K562 (cell line): ENCODE measurements around the gene SASH3. TPM values are rescaled to one million over a fixed set of nuclear protein-coding genes. Genes with fewer than 3 reads are reported as not detected.

Source experiments
- ATAC-seq: fragments of 200-7000 bp; cut with Tn5 transposase; 3 replicates; pipeline ENCODE4 v1.9.1; 2020; ENCODE audit warnings: moderate library complexity
- BruUV-seq: library from RNA; stranded (reverse); fragments of 400-500 nt; replicated peaks from 2 replicates; lab custom pipeline; 2021; lab: Mats Ljungman, UMichigan
- CTCF ChIA-PET: fragments of 300-600 bp; formaldehyde crosslinking; extraction: SDS; loops from one replicate; lab custom pipeline; 2021; ENCODE audit warnings: low intra/inter-chr PET ratio; lab: Yijun Ruan, JAX
- POLR2A ChIA-PET: fragments of 300-600, 350-650 bp; sonication (Branson Sonifier 250); formaldehyde crosslinking; extraction: SDS; loops from one replicate; lab custom pipeline; 2021; ENCODE audit warnings: antibody characterized with exemption, inconsistent platforms; lab: Yijun Ruan, JAX
- DNase-seq, 4 experiments: peaks; one replicate each; pipeline versions ENCODE4 v3.0.0 to v3.0.0-alpha.2; 2011 to 2018; ENCODE audit warnings: low spot score in 3 of 4, mixed read lengths in 3 of 4; ENCODE audit errors: extremely low read depth in 1 of 4
- FAIRE-seq: peaks from 2 replicates; lab custom pipeline; 2011; peaks lifted over from hg19 to GRCh38; lab: Jason Lieb, UNC
- H2AFZ ChIP-seq: 2 replicates; pipeline ENCODE4 v1.6.0; 2011; ENCODE audit warnings: low read depth, low read length, control low read depth, inconsistent platforms
- H3K27ac ChIP-seq: fragments of 200-600 bp; 3 replicates; pipeline ENCODE4 v1.8.0; 2011; ENCODE audit warnings: low read depth, mild to moderate bottlenecking, control low read depth, inconsistent platforms, low read length, moderate library complexity, mixed read lengths; ENCODE audit errors: extremely low read depth
- H3K27me3 ChIP-seq, 2 experiments: fragments of 300-600 bp in 1 of 2; 2 replicates in 1 of 2; 3 replicates in 1 of 2; pipeline versions ENCODE4 v1.6.0 to v1.8.0; 2011; ENCODE audit warnings: inconsistent platforms in 2 of 2, low read length in 2 of 2, mild to moderate bottlenecking in 1 of 2, mixed read lengths in 1 of 2, moderate library complexity in 1 of 2; ENCODE audit not compliant: control insufficient read depth in 2 of 2, insufficient read depth in 2 of 2
- H3K36me3 ChIP-seq: fragments of 300-600 bp; 3 replicates; pipeline ENCODE4 v1.8.0; 2011; ENCODE audit warnings: mild to moderate bottlenecking, low read length, inconsistent platforms; ENCODE audit not compliant: control insufficient read depth, insufficient read depth
- H3K4me1 ChIP-seq, 2 experiments: fragments of 200-600 bp in 1 of 2; replicated peaks in 1 of 2; 2 replicates in 1 of 2; 3 replicates in 1 of 2; pipeline versions ENCODE4 v1.5.1 to v1.8.0; 2011; ENCODE audit warnings: inconsistent platforms in 2 of 2, low read length in 2 of 2, mild to moderate bottlenecking in 1 of 2, mixed read lengths in 1 of 2, moderate library complexity in 1 of 2; ENCODE audit not compliant: control insufficient read depth in 2 of 2, insufficient read depth in 2 of 2
- H3K4me2 ChIP-seq: 2 replicates; pipeline ENCODE4 v1.6.1; 2011; ENCODE audit warnings: low read length, control low read depth, inconsistent platforms, mixed read lengths; ENCODE audit not compliant: insufficient read depth
- H3K4me3 ChIP-seq: fragments of 200-600 bp; sonication (generic), shearing (Covaris generic); 2 replicates; pipeline ENCODE4 v1.5.1; 2016; ENCODE audit warnings: control low read depth, inconsistent platforms
- H3K79me2 ChIP-seq: fragments of 200-600 bp; 3 replicates; pipeline ENCODE4 v1.8.0; 2011; ENCODE audit warnings: low read length, inconsistent platforms; ENCODE audit not compliant: control insufficient read depth, insufficient read depth
- H3K9ac ChIP-seq, 2 experiments: 2 replicates each; pipeline versions ENCODE4 v1.6.0 to v1.6.1; 2011; ENCODE audit warnings: low read depth in 2 of 2, low read length in 2 of 2, control low read depth in 1 of 2, inconsistent platforms in 1 of 2, mild to moderate bottlenecking in 1 of 2, mixed read lengths in 1 of 2; ENCODE audit not compliant: insufficient read depth in 1 of 2
- H3K9me1 ChIP-seq: one replicate; pipeline ENCODE4 v1.6.0; 2011; ENCODE audit warnings: inconsistent platforms, mild to moderate bottlenecking, low read length, moderate library complexity; ENCODE audit not compliant: control insufficient read depth, insufficient read depth
- H3K9me3 ChIP-seq: replicated peaks from 2 replicates; pipeline ENCODE4 v1.5.1; 2011; ENCODE audit warnings: low read depth, low read length, inconsistent platforms; ENCODE audit not compliant: control insufficient read depth, insufficient read depth
- H4K20me1 ChIP-seq: replicated peaks from 2 replicates; pipeline ENCODE4 v1.6.1; 2011; ENCODE audit warnings: low read length, inconsistent platforms, mixed read lengths; ENCODE audit not compliant: control insufficient read depth, insufficient read depth
- BCOR ChIP-seq: fragments of 450-650 bp; IDR thresholded peaks from 2 replicates; pipeline ENCODE4 v1.6.1; 2016
- DEAF1 ChIP-seq: fragments of 450-650 bp; formaldehyde crosslinking; IDR thresholded peaks from 2 replicates; pipeline ENCODE4 v1.4.0; 2020; ENCODE audit warnings: mild to moderate bottlenecking, moderate library complexity
- FUS ChIP-seq: fragments of 200-400 bp; formaldehyde crosslinking; optimal IDR thresholded peaks from 2 replicates; pipeline ENCODE3; 2017; ENCODE audit warnings: low read depth, low read length
- GMEB1 ChIP-seq: fragments of 250-450 bp; sonication (Bioruptor Pico); IDR thresholded peaks from 2 replicates; pipeline ENCODE4 v1.4.0; 2020; ENCODE audit warnings: mild to moderate bottlenecking
- MTA1 ChIP-seq: fragments of 450-650 bp; IDR thresholded peaks from 2 replicates; pipeline ENCODE4 v1.6.1; 2017; ENCODE audit warnings: borderline replicate concordance
- MYC ChIP-seq, 2 experiments: fragments of 250-450 bp in 1 of 2; sonication (Bioruptor Pico) in 1 of 2; IDR thresholded peaks; 2 replicates each; pipeline versions ENCODE4 v1.5.1 to v1.6.1; 2012 to 2021; ENCODE audit warnings: low read depth in 2 of 2, borderline replicate concordance in 1 of 2, improper control_type of control experiment in 1 of 2, low read length in 1 of 2, mild to moderate bottlenecking in 1 of 2, moderate library complexity in 1 of 2
- RNF2 ChIP-seq: sonication (generic); IDR thresholded peaks from 2 replicates; pipeline ENCODE4 v1.6.1; 2016
- SIN3B ChIP-seq: fragments of 450-650 bp; IDR thresholded peaks from 2 replicates; pipeline ENCODE4 v1.6.1; 2017; ENCODE audit warnings: low read depth, mild to moderate bottlenecking, moderate library complexity
- SMAD1 ChIP-seq: fragments of 150-350 bp; IDR thresholded peaks from 2 replicates; pipeline ENCODE4 v1.6.1; 2014; ENCODE audit warnings: low read length, low read depth; ENCODE audit not compliant: partially characterized antibody
- SMAD2 ChIP-seq: fragments of 150-350 bp; IDR thresholded peaks from 2 replicates; pipeline ENCODE4 v1.6.1; 2014; ENCODE audit warnings: low read depth, mild to moderate bottlenecking, low read length
- ZNF263 ChIP-seq: sonication (generic); formaldehyde crosslinking; IDR thresholded peaks from 2 replicates; pipeline ENCODE4 v1.8.0; 2022; ENCODE audit warnings: mild to moderate bottlenecking, missing genetic modification reagents, borderline replicate concordance
- ZNF436 ChIP-seq: fragments of 250-450, 450-650 bp; sonication (Bioruptor Pico); formaldehyde crosslinking; IDR thresholded peaks from 2 replicates; pipeline ENCODE4 v1.7.0; 2020; ENCODE audit warnings: mild to moderate bottlenecking
- ZNF551 ChIP-seq: fragments of 250-450 bp; sonication (Bioruptor Pico); IDR thresholded peaks from 2 replicates; pipeline ENCODE4 v1.5.0; 2021; ENCODE audit warnings: mild to moderate bottlenecking, moderate library complexity
- WGBS: fragments of 100-300 bp; shearing (Covaris generic); methylation state at CpG from one replicate; pipeline ENCODE4 v1.1.6; 2016; ENCODE audit warnings: low coverage, mixed read lengths; ENCODE audit not compliant: insufficient coverage; ENCODE audit errors: missing lambda C conversion rate; 5-methylcytosine and 5-hydroxymethylcytosine counted together
- in situ Hi-C: fragments of 300-500 bp; cut with MboI; formaldehyde crosslinking; loops from 4 replicates; pipeline ENCODE4 v1.15.0; 2018; ENCODE audit warnings: inconsistent platforms, mixed read lengths
- intact Hi-C: fragments of 100-400 bp; cut with micrococcal nuclease; formaldehyde crosslinking; loops from 2 replicates; pipeline ENCODE4 v1.14.2; 2022
- polyA plus RNA-seq, 8 experiments: library from polyadenylated mRNA; depleted of rRNA in 4 of 8; stranded (reverse) in 5 of 8; unstranded in 3 of 8; fragments of >200 nt; fragmentation: Nextera tagmentation in 2 of 8; fragmentation: Illumina TruSeq in 1 of 8; extraction: Ambion mirVana in 2 of 8; extraction: Trizol in 1 of 8; gene quantifications; 2 replicates each; pipeline versions ENCODE4 v1.2.1 to v1.2.3, GENCODE V29; 2011 to 2014; ENCODE audit warnings: inconsistent platforms in 1 of 8, missing spikeins in 1 of 8
- total RNA-seq, 7 experiments: library from RNA; depleted of rRNA in 6 of 7; stranded (reverse); fragments of >200 nt in 6 of 7; fragmentation: Illumina TruSeq in 2 of 7; extraction: Trizol in 2 of 7; gene quantifications; 2 replicates each; pipeline versions ENCODE4 v1.2.1 to v1.2.3, GENCODE V29; 2011 to 2021; ENCODE audit warnings: low replicate concordance in 1 of 7
- TF ChIP-seq, protein P1 (sequence below), 2 experiments: IDR thresholded peaks; 2 replicates each; pipeline ENCODE4 v1.6.1; 2011; ENCODE audit warnings: borderline replicate concordance in 1 of 2, control low read depth in 1 of 2, low read depth in 1 of 2, low read length in 1 of 2, mild to moderate bottlenecking in 1 of 2, mixed read lengths in 1 of 2, moderate library complexity in 1 of 2; ENCODE audit not compliant: insufficient read depth in 1 of 2, insufficient read length in 1 of 2, poor library complexity in 1 of 2, severe bottlenecking in 1 of 2; ENCODE audit errors: extremely low read depth in 1 of 2

The SASH3 gene
- total and polyA plus RNA-seq, 9 of the 15 experiments (the other 6 are each of a cell fraction or from before 2014, with no cell fraction given) = 0.03 to 0.72 (median 0.08) TPM

DNA sequence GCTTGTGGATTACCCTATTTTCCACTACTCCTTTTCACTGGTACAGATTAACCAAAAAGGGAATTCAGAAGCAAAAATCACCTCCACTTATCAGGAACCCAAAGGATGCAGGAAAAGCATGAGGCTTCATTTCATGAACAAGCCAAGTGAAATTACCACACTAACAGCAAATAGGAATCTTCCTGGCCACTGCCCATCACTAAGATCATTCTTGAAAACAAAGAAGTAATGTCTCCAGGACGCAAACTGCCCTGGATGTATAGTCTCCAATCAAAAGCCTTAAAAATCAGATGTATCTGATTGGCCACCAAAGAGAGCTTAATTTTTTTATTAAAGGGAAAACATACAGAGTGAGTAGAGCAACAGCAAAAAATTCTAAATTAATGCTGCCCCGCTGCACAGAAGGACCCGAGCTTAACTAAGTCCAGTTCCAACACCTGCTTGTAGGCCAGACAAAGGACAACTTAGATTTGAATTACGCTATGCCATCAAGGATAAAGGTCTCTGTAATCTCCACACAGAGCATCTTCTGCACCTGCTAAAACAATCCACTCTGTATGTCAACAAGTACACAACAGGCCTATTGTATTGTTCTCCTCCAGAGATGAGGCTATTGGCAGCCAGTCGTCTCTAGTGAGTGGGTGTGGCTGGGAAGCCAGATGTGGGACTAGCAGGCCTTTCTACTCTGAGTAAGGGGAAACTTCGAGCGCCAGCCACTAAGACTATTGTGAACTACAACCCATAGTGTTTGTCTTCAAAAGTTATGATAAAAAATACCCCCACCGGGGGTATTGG is 51.5 kb downstream of the SASH3 start:
- H3K36me3 ChIP-seq = peaks cover 24% of the 10 kb centered on the region; the same call in 2 of the 3 replicates
- H3K9me1 ChIP-seq = no peaks in the 10 kb centered on the region
- H3K9me3 ChIP-seq = no peaks in the 10 kb centered on the region
- no peak overlapping the region for H3K9ac ChIP-seq
- peaks cover 0 to 5% of the 10 kb centered on the region in 2 experiments; a peak in 2 of 5 replicates for H3K4me1 ChIP-seq
- no peak overlapping the region for H3K27ac ChIP-seq
- peaks cover 15% of the 10 kb centered on the region; the same call in 2 of the 3 replicates for H3K79me2 ChIP-seq
- intact Hi-C loops (no loop called here), in situ Hi-C loops (no loop called here)
- no peaks in the 10 kb centered on the region for H4K20me1 ChIP-seq
- CTCF ChIA-PET = no interaction called here
- BruUV-seq = no TSS peak
- WGBS = 81% methylated on average over 8 of the region's 8 CpGs
- no peak for TF ChIP-seq DEAF1 (CRISPR knock-in tag)
- TF ChIP-seq ZNF551 (CRISPR knock-in tag) = no peak
- no peak for TF ChIP-seq SIN3B
- no peak for TF ChIP-seq MYC (IDR thresholded peaks at IDR 0.05; ENCODE audit: low read depth, low read length)
- no peak for TF ChIP-seq MYC (CRISPR knock-in tag; IDR thresholded peaks at IDR 0.05; ENCODE audit: borderline replicate concordance, low read depth)
- no peak for TF ChIP-seq ZNF263 (CRISPR knock-in tag)
- TF ChIP-seq SMAD1 = no peak
- TF ChIP-seq BCOR = no peak
- no peak for TF ChIP-seq GMEB1 (CRISPR knock-in tag)
- TF ChIP-seq RNF2 = no peak
- TF ChIP-seq MTA1 = no peak
- no peak for TF ChIP-seq FUS
- TF ChIP-seq, protein P1, sequence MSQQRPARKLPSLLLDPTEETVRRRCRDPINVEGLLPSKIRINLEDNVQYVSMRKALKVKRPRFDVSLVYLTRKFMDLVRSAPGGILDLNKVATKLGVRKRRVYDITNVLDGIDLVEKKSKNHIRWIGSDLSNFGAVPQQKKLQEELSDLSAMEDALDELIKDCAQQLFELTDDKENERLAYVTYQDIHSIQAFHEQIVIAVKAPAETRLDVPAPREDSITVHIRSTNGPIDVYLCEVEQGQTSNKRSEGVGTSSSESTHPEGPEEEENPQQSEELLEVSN (IDR thresholded peaks at IDR 0.05; ENCODE audit: borderline replicate concordance in 1 of 2, extremely low read depth in 1 of 2, insufficient read depth in 1 of 2, insufficient read length in 1 of 2, low read depth in 1 of 2, low read length in 1 of 2, poor library complexity in 1 of 2, severe bottlenecking in 1 of 2) = no peak
- TF ChIP-seq SMAD2 = no peak
- no peak for TF ChIP-seq ZNF436
- no peak for ATAC-seq
- no peak overlapping the region for H2AFZ ChIP-seq
- no peak overlapping the region for H3K4me2 ChIP-seq
- POLR2A ChIA-PET = interaction anchor here (0.5 to 1.2 kb wide), 2 partner anchors 8 to 130 kb away, joined by 3 to 4 read pairs; no protein-coding TSS in a partner anchor
- H3K27me3 ChIP-seq = no peaks in the 10 kb centered on the region
- FAIRE-seq = no peak
- no peak overlapping the region for H3K4me3 ChIP-seq
- DNase-seq = no peak
